Activated CD4-positive, alpha-beta T cell treated with anti-CD3 and anti-CD28 coated beads, Interleukin-2, amount 50 U/mL, for 24 hours (primary cell): ENCODE data around the gene TMEM266.

Source experiments
- DNase-seq, 2 donors: peaks; one replicate each; pipeline ENCODE4 v3.0.0-alpha.2; 2020; ENCODE audit warnings: low read depth in 1 of 2, low spot score in 1 of 2

Gene TMEM266

GRCh38 chr15:76179023-76179422 is 119.2 kb downstream of the TMEM266 start:
- no peak for DNase-seq

GRCh38 chr15:76180321-76180720 is 120.5 kb downstream of the TMEM266 start:
- DNase-seq = no peak

DNA sequence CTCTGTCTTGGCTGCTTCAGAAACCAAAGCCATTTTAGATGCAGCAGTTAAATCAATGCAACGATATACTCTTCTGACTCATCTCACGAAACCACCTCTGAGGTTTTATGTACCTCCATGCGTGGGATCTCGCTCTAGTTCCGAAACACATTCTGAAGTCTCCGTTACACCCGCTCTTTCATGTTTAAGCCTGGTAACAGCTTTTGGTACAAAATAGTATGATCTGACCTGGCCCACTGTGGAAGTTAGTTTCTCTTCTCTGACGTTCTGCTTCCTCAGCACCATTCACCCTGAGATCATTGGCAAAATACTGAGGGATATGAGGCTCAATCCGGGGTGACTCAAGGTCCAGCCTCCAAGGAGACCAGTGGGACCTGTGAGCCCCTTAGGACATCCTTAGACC is 121.9 kb downstream of the TMEM266 start:
- DNase-seq = peak in 1 of 2 donors; percentile 42

DNA sequence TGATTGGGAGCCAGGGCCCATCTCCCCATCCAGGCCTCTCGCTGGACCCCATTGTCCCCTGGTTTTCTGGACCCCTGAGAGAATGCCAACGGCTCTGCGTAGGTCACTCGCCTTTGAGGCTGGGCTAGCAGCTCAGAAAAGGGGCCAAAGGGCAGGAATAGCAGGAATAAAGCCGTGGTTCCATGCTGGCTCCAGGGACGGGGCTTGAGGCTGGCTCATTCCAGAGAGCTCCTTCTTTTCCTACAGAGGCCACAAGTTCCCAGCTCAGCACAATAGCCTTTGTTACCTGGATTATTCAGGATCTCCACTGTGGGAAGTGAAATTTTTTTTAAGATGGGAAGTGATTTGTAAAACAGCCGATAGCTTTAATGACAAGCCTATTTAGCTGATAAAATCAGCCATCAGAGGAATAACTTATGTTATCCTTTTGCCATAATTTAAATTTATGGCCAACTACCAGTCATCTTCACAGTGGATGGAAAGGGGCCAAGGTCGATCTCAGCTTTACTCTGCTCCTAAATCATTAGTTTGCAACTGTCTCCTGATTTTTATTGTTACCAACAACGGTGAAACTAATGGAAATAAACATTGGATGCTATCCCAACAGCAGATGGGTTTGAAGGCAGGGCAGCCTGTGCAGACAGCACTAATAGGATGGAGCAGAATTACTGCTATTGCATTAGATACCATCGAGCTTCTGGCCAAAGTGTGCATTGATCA is 124.3 kb downstream of the TMEM266 start:
- no peak for DNase-seq

GRCh38 chr15:76184650-76185035 is 124.9 kb downstream of the TMEM266 start:
- DNase-seq = no peak

DNA sequence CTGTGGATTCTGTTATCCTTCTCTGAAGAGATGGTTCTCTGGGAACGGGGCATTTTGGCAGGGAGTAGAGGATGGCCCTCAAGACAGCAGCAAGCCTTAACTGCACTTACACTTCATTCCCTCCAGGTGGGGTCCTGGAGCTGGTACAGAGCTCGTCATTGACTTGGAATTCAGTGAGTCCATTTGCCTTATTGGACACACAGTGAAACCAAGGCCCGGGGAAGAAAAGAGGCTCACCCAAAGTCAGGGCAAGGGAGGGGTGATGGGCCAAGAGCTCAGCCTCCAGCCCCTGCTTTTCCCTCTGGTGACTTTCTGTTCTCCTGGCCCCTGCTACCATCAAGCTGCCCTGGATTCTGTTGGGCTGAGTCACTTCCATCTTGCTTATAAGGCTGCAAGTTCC is 125.9 kb downstream of the TMEM266 start:
- DNase-seq = no peak

GRCh38 chr15:76187163-76187562 is 127.4 kb downstream of the TMEM266 start:
- DNase-seq = no peak

GRCh38 chr15:76189106-76189505 is 129.3 kb downstream of the TMEM266 start:
- no peak for DNase-seq

GRCh38 chr15:76190070-76190564 is 130.3 kb downstream of the TMEM266 start:
- no peak for DNase-seq

DNA sequence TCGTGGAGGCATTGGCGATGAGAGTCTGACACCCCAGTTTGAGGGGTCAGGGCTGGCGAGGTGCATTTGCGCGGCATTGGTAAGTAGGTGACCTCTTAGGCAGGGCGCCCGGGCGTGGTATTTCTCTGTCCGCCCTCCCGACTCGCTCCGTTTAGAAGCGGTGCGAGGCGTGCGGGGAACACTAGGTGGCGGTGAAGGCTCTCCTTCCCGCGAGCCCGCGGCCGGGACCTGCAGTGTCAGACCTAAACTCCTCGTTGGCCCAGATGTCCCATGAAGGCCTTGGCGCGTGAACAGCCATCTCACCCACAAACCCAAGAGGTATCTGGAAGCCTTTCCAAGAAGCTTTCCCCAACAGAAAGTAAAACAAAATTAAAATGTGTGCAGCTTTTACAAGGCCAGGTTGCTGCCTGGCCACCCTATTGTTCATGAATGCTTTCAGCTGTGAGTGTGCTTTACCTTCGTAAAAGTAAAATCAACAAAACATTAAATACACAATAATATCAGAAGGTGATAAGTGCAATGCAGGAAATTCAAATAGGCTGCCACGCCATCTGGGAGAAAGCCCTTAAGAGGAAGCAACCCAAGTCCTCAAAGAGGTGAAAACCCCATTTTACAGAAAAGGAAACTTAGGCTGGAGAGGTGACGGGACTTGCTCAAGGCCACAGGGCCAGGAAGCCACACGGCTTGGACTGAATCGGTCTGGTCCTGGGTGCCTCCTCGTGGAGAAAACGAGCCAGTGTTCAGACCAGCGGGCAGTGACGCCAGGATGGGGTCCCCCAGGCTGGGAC is 131.2 kb downstream of the TMEM266 start:
- peak; percentile 33 to 59 for DNase-seq

DNA sequence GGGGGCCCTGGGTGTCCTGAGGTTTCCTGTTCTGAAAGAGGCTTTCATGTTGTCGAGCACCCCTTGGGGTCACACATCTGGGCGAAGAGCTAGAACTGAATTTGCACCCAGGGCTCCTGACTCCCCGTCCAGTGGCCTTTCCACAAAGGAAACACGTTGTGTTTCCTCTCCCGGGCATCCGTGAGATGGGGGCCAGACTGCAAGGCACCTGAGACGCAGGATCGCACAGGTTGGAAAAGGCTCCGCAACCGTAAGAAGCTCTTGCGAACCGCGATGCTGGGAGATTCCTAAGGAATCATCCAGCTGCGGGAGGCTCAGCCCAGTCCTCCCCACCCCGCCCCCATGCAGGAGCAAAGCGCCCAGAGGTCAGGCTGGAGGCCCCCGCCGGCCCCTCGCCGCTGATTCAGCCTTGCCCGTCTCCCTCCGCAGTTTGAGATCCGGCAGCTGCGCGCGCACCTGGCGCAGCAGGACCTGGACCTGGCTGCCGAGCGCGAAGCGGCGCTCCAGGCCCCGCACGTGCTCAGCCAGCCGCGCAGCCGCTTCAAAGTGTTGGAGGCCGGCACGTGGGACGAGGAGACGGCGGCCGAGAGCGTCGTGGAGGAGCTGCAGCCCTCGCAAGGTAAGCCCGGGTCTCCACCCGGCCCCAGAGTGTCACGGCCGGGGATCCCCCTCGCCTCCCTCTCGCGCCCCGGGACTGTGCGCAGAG is 131.9 kb downstream of the TMEM266 start:
- DNase-seq = no peak

- DNase-seq = no peak
These were observed 132.9 kb downstream of the TMEM266 start for GRCh38 chr15:76192715-76193114.

DNA sequence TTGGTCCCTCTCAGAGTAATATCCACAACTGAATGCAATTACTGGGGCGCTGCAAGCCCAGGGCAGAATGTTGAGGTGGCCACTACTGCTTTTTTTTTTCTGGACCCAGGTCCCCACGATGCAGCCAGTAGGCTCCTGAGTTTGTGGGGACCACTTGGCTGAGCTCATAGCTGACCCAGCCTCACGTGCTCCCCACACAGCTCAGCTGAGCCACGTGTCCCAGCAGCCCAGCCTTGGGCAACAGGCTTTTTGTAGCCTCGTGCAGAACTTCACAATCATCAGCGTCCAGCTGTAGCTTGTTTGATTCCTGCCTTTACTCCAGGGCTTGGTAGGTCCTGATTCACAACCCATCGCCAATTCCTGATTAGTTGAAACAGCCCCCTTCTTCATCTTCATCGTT is 134.1 kb downstream of the TMEM266 start:
- DNase-seq = no peak

DNA sequence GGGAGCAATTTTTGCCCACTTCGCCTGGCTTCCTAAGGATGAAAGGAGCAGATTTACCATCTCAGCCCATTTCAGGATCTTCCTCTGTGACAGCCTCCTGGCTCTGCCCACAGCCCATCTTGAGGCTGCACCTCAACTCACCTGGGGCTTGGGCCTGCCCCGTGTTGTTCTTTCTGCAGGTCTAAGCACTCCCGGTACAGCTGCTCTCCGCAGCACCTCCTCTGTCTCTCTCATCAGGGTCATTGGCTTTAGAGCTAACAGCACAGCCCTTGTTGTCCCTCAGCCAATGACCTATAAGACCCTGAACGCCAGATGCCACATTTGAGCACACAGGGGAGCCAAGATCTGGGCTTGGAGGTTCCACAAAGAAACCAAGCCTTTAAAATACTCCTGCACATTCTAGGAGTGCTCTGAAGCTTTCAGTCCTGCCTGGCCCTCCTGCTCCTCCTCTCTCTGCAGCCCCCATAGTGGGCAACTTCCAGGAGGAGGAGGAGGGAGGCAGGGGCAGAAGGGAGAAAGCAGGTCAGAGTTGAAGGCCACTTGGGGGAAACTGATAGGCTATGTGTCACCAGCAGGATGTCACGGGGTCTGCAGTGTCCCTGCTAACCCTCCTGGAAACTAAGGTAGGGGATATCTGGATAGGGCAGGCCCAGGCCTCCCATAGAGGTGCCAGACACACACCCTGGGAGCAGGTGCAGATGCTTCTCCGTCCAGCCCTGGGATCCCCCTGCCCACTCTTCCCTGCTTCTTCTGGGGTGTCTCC is 135.9 kb downstream of the TMEM266 start:
- DNase-seq = no peak

GRCh38 chr15:76196269-76197231 is 136.8 kb downstream of the TMEM266 start:
- DNase-seq = no peak

GRCh38 chr15:76197703-76198455 is 138.1 kb downstream of the TMEM266 start:
- no peak for DNase-seq

DNA sequence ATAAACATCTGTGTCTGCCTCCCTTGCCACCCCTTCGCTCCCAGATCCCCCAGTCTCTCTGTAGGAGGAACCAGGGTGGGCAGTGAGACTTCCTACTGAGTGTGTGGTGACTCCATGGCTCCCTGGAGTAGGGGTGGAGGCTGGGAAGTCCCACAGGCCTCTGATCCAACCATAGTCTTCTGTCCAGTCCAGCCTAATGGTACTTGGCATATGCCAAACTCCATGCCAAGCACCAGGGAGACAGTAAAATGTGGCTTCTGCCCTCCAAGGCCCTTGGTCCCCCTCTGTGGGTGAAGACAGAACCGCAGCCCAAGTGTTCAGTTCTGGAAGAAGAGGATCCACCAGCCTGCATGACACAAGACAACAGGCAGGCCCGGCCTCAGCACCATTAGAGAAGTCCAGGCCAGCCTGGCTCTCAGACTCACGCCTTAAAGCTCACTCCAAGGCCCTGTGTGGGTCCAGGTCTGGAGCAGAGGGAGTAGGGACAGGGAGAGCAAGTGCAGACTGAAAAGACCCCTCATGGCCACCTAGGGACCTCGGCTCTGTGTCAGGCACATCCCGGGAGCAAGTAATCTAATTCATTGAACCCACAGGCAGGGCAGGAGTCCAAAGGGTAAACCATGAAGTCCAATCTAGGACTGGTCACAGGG is 138.8 kb downstream of the TMEM266 start:
- no peak for DNase-seq
